H54 (cell line): ENCODE data around the gene CCDC78.

ENCODE experiments used
- DNase-seq: peaks from one replicate; pipeline ENCODE4 v3.0.0; 2011; ENCODE audit warnings: low spot score, mixed read lengths; ENCODE audit not compliant: insufficient read length
- FAIRE-seq: peaks from 3 replicates; lab custom pipeline; 2011; peaks lifted over from hg19 to GRCh38; lab: Jason Lieb, UNC
- POLR2A ChIP-seq: IDR thresholded peaks from 2 replicates; pipeline ENCODE4 v1.6.1; 2011; ENCODE audit warnings: low read depth, mild to moderate bottlenecking, low read length

CCDC78 gene

GRCh38 chr16:726438-727290 is at the start of gene CCDC78, which contains the start of gene HAGHL:
Gene CCDC78 (minus strand): TSS chr16:726443. CDS start chr16:726367, 76 bp downstream.
Gene HAGHL (plus strand): TSS chr16:727106. CDS start chr16:727510, 404 bp downstream.
- FAIRE-seq (no peak), DNase-seq (no peak)
- TF ChIP-seq POLR2A = no peak

DNA sequence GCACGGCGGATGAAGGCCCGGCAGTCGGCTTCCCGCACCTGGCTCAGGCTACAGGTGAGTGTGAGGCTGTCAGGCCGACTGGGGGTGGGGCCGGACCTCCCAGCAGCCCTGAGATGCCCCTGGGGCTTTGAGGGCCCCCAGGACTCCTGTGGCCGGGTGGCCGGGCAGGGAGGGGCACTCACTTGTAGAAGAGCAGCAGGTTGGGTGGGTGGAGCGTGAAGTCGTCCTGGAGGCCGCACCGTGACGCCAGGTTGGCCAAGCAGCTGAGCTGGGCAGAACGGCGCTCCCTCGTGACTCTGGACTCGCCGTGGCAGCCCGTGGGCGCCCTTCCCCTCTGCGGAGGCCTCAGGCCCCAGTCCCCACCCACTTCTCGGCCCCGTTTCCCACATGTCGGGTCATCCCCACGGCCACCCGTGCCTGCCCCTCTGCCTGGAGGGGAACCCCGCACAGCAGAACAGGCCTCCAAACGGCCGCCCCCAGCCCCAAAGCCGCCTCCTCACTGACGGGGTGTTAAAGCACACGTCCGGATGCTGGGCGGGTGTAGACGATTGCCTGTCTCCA is 49.1 kb upstream of the CCDC78 start:
- no peak for FAIRE-seq
- DNase-seq = no peak
- no peak for TF ChIP-seq POLR2A

DNA sequence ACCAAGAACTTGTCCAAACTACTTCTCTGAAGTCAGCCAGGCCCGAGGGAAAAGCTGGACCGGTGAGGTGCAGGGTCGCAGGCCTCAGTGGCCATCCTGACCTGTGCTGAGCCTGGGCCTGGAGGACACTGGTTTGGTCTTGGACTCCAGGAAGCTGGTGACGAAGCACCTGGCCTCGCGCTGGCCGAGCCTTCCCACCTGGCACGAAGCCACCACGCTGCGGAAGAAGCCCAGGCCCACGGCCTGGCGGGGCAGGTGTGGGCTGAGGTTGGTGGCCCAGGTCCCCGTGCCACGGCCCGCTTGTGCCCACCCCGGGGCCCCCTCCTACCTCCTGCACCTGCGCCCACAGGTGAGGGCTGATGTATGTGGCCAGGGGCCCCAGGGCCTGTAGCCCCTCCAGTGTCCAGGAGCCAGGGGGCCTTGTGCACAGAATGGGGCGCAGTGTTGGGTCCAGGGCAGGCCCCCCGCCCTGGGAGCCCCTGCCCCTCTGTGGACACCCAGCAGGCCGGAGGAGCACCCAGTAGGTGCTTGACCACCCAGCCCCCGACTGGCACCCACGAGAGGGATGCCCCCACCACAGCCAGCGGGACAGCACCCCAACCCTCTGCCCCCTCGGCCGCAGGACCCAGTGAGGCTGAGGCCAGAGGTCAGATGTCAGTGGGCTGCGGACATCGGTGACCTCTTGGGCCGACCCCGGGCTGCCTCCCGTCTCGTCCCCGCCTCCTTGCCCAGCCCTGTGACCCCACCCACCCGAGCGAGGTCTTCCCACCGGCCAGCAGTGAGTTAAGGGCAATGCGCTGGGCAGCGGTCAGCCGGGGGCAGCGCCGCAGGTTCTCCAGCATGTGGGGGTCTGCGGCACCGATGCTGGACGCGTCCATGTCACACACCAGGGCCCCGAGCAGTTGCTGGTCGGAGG is 48.1 kb upstream of the CCDC78 start:
- no peak for TF ChIP-seq POLR2A
- no peak for FAIRE-seq
- no peak for DNase-seq

DNA sequence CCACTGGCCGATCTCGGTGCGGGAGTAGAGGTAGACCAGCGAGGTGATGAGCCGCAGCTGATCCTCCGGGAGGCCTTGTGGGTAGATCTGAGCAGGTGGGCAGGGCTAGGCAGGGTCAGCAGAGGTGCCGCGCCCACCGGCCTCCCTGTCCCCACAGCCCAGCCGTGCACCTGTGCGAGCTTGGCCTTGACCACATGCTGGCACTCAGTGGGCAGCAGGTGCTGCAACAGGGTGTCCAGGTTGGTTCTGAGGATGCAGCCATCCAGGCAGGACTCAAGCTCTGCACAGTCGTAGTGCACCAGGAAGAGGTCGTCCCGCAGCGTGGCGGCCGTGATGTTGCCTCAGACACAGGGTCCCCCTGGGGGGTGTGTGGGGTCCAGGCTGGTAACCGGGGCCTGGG is 46.7 kb upstream of the CCDC78 start:
- no peak for FAIRE-seq
- DNase-seq = no peak
- no peak for TF ChIP-seq POLR2A

DNA sequence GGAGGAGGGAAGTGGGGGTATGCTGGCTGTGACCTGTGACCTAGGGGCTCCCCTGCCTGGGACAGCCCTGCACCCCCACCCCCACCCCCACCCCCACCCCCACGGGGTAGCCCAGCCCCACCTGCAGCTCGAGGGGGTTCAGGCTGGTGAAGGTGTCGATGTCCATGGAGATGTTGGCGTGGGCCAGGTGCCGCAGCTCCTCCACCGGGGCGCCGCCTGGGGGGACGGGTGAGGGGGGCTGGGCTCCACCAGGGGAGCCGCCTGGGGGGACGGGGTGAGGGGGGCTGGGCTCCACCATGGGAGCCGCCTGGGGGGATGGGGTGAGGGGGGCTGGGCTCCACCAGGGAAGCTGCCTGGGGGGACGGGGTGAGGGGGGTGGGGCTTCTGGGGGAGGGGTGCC is 44.2 kb upstream of the CCDC78 start:
- DNase-seq (no peak), FAIRE-seq (no peak)
- no peak for TF ChIP-seq POLR2A

DNA sequence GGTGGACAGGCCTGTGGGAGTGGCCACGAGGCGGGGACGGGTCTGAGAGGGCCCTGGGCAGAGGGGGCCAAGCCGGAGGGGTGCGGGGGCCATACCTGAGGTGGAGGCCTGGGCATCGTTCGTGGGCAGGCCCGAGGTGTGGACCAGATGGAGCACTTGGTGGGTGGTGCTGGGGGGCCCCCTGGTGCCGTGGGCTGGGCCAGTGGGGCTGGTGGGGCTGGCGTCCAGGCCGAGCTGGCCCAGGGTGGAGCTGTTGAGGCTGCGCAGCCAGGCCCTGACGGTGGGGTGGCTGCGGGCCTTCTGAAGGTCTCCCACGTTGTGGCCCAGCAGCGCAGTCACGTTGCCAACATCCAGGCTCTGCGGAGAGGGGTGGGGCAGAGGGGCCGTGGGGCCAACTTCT is 43.7 kb upstream of the CCDC78 start:
- TF ChIP-seq POLR2A = no peak
- FAIRE-seq (no peak), DNase-seq (no peak)

- no peak for FAIRE-seq
- TF ChIP-seq POLR2A = no peak
- DNase-seq = no peak
Observed at GRCh38 chr16:769184-769784, 43.0 kb upstream of the CCDC78 start.

GRCh38 chr16:768428-768827 is 42.2 kb upstream of the CCDC78 start:
- no peak for TF ChIP-seq POLR2A
- FAIRE-seq = no peak
- no peak for DNase-seq

DNA sequence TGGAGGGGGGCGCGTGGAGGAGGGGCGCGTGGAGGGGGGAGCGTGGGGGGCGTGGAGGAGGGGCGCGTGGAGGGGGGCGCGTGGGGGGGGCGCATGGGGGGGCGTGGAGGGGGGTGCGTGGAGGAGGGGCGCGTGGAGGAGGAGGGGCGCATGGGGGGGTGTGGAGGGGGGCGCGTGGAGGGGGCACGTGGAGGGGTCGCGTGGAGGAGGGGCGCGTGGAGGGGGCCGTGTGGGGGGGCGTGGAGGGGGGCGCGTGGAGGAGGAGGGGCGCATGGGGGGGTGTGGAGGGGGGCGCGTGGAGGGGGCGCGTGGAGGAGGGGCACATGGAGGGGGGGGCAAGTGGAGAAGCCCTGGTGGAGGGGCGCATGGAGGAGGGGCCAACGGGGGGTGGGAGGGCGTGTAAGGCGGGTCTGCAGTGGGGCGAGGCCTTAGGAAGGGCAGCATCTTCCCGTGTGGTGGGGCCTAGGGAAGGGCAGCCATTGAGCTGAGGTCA is 41.5 kb upstream of the CCDC78 start:
- DNase-seq = no peak
- TF ChIP-seq POLR2A = no peak
- no peak for FAIRE-seq

GRCh38 chr16:766820-767640 is 40.8 kb upstream of the CCDC78 start:
- FAIRE-seq = no peak
- no peak for TF ChIP-seq POLR2A
- no peak for DNase-seq

DNA sequence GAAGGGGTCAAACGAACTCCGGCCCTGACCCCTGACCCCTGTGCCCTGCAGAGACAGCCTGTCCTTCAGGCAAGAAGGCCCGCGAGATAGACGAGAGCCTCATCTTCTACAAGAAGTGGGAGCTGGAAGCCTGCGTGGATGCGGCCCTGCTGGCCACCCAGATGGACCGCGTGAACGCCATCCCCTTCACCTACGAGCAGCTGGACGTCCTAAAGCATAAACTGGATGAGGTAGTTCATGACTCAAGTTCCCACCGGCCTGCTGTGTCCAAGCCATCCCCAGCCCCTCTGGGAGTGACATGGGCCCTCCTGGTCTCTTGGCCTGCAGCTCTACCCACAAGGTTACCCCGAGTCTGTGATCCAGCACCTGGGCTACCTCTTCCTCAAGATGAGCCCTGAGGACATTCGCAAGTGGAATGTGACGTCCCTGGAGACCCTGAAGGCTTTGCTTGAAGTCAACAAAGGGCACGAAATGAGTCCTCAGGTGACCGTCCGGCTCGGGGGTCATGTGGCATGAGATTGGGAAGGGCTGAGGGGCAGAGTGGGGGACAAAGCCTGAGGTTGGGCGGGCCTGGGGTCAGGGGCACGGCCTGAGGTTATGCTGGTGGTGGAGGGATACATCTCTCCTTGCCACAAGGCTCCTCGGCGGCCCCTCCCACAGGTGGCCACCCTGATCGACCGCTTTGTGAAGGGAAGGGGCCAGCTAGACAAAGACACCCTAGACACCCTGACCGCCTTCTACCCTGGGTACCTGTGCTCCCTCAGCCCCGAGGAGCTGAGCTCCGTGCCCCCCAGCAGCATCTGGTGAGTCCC is 40.0 kb upstream of the CCDC78 start:
- FAIRE-seq (no peak), DNase-seq (no peak)
- no peak for TF ChIP-seq POLR2A

DNA sequence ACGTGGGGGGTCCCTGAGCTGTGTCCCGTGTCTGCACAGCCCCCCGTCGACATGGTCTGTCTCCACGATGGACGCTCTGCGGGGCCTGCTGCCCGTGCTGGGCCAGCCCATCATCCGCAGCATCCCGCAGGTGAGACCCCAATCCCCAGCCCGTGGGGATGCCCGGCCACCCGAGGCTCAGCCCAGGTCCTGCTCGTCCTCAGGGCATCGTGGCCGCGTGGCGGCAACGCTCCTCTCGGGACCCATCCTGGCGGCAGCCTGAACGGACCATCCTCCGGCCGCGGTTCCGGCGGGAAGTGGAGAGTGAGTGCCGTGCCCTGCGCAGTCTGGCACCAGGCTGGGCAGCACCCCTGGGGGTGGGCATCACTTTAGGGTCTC is 39.2 kb upstream of the CCDC78 start:
- TF ChIP-seq POLR2A = no peak
- DNase-seq (no peak), FAIRE-seq (no peak)
